Measurements from ENCODE around the gene PCCA.
"Not testable (repeated sequence)": the region's sequence is repeated elsewhere in the genome, so short reads cannot be mapped to it uniquely, and the experiment has no call there.

The PCCA gene

DNA sequence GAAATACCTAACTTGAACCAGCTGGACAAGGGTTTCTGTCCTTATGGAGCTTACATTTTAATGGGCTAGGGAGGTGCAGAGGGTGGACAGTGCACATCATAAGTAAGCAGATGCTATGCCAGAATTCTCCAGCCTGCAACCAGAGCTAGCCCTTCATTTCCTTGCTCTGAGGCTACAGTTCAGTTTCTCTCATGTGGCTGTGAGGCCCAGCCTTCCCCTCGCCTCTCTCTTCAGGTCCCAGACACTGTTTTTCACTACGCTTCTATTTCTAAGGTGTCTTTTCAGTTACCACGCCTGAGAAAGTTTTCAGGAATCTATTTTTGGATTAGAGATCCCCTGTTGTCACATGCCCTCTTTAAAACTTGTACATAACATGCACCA, 141.9 kb downstream of the PCCA start:
- no peak for DNase-seq (ENCODE audit: extremely low read depth in 1 of 2, low read depth in 1 of 2)

DNA sequence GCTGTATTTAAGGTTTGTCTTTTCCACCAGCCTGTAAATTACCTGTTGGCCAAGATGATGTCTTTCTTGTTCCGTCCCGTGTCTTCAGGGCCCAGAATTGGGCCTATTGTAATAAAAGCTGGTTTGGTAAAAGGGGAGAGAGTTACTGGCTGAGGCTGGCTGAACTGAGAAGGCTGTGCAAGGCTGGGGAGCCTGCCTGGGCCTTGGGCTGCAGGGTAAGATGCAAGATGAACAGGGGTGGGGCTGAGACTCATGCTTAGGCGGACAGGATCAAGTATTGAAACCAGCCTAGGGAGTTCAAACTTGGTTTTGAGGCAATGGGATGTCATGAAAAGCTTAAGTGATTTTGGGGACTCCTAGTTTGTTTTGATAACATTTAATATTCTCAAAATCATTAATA, 142.3 kb downstream of the PCCA start:
- DNase-seq (ENCODE audit: extremely low read depth in 1 of 2, low read depth in 1 of 2) = no peak

DNA sequence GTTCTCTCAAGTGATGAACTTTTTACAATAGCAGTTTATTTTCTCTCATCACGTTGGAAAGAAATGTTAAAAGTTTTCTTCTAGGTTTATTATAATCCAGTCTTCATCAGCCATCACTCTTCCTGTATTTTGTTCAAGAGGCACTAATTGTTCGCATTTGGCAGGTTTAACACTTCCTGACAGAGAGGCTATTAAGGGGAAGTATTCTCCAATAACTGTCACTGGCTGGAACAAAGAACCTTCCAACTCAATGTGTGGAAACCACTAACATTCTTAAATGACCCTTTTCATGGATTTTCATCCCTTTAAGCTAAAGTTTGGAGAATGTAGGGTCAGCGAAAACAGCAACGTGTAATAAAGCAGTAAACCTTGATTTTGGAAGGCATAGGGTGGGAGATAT, 145.1 kb downstream of the PCCA start:
- no peak for DNase-seq (ENCODE audit: extremely low read depth in 1 of 2, low read depth in 1 of 2)

DNA sequence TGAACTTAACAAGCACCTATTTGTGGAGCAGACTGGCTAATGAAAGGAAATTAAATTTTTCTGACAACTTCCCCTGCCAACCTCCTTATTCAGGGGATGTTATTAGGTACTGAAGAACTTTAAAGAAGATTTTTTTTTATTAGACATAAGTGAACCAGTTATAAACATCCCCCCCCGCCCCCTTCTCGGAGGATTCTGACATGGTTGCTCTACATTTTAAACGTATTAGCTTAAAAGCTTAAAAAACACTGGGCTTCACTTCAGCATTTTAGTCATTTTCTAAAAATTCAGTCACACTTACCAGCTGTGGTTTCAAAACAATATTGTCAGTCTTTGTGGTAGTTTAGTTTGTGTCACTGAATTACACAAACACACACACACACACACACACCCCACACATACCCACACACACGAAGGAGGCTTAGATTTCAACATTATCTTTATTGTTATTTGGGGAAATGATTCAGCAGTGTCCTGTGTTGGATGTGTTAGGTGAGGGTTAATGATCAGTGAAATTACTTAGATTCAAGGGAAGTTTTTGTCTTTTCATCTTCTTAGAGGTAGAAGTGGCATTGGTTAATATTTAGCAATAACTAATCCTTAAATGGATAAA, 145.7 kb downstream of the PCCA start:
- DNase-seq (ENCODE audit: extremely low read depth in 1 of 2, low read depth in 1 of 2) = no peak

DNA sequence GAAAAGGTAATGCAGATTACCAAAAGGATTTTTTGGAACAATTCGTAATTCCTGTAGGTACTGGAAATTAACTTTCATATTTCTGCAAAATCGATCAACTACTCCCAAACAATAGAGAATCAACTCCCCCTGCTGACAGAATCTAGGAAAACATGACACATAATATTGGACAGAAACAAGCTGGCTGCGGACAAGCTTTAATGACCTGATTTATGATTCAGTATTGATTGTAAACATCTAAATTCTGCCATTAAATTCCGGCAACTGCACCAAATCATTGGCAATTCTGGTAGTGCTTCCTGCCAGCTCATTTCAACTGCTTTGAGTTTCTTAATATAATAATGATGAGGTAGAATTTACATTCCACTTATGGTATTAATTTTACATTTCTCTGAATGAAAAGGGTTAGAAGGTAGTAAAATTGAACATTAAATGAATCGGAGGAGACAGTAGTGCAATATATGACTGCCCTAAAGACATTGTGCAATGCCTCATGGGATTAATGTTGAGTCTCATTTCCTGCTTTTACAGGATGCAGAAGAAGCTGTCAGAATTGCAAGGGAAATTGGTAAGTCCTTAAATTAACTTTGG, 146.5 kb downstream of the PCCA start:
- DNase-seq (ENCODE audit: extremely low read depth in 1 of 2, low read depth in 1 of 2) = no peak

DNA sequence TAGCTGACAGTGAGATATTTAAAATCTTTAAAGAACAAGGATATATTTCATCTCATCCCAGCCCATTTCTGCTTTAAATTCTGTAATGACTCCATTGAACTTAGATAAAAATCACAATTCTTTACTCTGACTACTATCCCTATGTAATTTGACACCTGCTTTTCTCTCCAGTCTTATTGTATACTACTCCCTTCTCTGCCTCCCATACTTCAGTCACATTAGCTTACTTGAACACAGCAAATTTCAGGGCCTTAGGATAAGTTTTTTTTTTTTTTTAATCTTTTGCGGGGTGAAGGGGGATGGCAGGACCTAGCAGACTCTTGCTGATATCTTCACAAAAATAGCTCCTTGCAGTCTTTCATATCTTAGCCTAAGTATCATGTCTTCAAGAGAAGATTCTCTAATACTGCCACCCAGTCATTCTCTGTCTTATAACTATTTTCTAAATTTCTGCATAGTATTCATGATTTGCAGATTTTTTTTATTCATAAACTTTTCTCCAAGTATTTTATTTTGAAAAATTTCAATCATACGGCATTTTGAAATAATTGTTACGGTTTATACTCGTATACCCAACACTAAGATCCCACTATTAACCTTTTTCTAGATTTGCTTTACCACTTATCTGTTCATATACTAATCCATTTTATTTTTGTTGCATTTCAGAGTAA, 151.4 kb downstream of the PCCA start:
- DNase-seq (ENCODE audit: extremely low read depth in 1 of 2, low read depth in 1 of 2) = no peak

DNA sequence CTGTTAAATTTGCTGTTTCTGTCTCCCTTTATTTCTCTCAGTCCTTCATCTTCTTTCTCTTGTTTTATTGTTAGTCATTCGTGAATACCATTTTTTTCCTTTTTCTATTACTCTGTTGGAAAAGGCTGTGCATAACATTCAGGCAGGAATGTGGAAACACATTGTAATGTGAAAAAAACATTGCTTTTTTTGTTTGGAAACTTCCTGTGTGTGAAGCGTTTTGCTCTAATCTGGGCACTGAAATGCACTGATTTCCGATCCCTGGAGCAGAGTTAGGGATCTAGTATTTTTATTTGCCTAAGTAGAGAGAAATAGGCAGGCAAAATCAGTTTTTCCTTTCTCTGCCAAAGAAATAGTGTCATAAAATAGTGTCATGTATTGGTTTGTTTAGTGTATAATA, 155.5 kb downstream of the PCCA start:
- DNase-seq (ENCODE audit: extremely low read depth in 1 of 2, low read depth in 1 of 2) = no peak

DNA sequence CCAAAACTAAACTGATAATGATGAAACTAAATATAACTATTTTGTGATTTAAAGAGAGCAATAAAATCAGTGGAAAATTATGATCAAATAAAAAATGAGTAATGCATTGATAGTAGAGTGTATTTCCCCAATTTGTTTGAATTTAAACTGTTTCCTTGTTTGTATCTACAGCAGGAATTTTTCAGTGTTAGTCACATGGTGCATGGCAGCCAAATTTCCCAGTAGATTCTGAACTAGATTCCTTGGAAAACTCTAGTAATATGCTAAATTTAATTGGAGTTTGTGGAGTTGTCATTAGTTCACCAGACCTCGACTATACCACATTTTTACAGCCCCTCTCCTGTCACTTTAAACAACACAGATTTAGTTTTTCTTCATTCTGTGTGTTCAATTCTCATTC, 156.2 kb downstream of the PCCA start:
- DNase-seq (ENCODE audit: extremely low read depth in 1 of 2, low read depth in 1 of 2) = no peak

DNA sequence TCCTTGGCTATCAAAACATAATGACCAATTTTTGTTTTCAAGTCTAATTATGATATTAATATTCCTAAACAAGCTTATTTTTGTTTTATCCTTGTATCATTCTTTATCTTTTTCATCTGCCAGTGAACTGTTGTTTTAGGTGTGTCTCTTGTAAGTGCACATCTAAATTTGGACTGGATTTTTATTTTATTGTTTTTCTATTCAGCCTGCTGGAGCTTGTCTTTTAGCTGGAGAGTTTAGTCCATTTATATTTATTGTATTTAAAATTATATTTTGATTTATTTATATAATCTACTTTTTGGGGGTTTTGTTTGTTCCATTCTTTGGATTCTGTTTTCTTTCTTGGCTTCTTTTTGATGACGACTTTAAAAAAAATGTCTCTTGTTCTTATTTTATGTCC, 159.0 kb downstream of the PCCA start:
- DNase-seq (ENCODE audit: extremely low read depth in 1 of 2, low read depth in 1 of 2) = no peak

DNA sequence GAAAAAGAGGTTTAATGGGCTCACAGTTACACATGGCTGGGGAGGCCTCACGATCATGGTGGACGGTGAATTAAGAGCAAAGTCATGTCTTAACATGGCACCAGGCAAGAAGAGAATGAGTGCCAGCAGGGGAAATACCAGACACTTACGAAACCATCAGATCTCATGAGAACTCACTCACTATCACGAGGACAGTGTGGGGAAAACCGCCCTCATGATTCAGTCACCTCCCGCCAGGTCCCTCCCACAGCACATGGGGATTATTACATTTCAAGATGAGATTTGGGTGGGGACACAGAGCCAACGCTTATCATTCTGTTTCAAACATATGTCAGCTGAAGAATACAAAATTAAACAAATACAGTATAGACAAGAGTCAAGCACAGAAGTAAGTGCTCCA, 165.1 kb downstream of the PCCA start:
- DNase-seq (ENCODE audit: extremely low read depth in 1 of 2, low read depth in 1 of 2) = no peak

DNA sequence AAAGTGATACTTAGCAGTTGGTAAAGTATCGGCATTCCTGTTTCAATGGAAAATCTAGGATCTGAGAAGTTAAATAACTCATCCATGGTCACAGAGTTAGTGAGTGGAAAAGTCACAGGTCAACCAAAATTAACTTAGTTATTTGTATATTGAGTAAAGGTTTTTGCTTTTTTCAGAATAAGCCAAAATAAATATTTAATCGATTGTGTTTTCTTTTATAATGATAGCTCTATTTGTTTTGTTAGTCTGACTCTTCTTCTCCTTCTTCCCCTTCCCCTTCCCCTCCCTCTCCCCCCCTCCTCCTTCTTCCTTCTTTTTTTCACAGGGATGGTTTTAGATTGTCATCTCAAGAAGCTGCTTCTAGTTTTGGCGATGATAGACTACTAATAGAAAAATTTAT, 173.5 kb downstream of the PCCA start:
- no peak for DNase-seq (ENCODE audit: extremely low read depth in 1 of 2, low read depth in 1 of 2)

DNA sequence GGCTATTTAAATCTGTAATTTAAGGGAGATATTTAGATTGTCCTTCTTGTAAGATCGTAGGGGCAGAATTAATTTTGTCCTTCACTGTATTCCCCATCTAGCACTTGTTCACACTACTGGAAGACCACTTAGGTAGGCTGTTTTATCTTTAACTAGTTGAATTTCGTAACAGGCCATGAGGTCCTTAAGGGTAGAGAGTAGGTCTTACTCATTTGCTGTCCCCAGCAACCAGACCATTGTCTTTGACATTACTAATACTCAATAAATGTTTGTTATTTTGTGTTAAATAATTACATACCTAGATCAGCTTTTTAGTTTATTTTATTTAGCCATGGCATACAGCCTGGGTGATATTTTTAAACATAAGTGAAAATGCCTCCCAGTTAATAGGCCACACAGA, 177.1 kb downstream of the PCCA start:
- DNase-seq (ENCODE audit: extremely low read depth in 1 of 2, low read depth in 1 of 2) = no peak

DNA sequence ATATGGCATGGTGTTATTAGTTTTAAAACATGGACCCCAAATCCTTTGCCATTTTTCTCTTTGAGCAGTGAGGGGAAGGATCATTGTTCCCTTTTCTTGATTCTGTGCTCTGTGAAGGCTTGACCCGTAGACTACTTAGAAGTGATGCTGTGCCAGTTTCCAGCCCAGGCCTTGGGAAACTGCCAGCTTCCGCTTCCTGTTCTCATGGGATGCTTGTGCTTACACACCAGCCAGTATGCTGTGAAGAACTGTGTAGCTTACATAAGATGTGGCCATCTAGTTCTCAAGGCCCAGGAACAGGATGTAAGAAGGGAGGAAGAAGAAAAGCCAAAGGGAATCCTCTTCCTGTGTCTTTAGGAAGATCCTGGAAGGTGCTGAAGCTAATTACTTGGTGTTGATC, 180.9 kb downstream of the PCCA start:
- no peak for DNase-seq (ENCODE audit: extremely low read depth in 1 of 2, low read depth in 1 of 2)

DNA sequence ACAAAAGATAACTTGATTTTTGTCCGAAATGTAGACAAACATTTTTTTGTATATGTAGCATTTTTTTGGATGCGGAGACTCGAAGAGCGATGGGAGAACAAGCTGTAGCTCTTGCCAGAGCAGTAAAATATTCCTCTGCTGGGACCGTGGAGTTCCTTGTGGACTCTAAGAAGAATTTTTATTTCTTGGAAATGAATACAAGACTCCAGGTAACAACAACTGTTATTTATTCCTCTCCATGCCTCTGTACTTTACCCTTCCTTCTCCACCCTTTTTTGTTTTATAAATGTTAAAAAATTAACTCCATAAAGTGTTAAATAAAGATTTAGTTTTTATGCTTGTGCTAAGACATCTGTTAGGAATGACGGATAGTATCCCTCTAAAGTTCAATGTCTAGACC, 184.2 kb downstream of the PCCA start:
- no peak for DNase-seq (ENCODE audit: extremely low read depth in 1 of 2, low read depth in 1 of 2)

DNA sequence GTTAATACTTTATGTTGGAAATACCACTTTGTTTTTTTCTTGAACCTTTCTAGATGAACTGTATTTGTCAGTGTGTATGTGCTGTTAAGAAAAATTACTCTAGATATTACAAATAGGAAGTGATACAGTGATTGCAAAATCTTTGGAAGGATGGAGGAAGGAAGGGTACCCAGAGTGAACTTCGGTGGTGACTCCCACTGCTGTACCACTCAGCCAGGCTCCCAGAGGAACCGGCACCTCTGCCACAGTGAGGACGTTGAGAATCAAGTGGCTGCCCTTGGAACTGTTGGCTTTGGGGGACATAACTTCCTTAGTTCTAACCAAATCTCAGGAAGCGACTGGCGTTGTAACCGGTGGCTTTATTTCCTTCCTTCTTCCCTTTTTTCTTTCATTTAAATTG, 184.7 kb downstream of the PCCA start:
- DNase-seq (ENCODE audit: extremely low read depth in 1 of 2, low read depth in 1 of 2) = no peak

DNA sequence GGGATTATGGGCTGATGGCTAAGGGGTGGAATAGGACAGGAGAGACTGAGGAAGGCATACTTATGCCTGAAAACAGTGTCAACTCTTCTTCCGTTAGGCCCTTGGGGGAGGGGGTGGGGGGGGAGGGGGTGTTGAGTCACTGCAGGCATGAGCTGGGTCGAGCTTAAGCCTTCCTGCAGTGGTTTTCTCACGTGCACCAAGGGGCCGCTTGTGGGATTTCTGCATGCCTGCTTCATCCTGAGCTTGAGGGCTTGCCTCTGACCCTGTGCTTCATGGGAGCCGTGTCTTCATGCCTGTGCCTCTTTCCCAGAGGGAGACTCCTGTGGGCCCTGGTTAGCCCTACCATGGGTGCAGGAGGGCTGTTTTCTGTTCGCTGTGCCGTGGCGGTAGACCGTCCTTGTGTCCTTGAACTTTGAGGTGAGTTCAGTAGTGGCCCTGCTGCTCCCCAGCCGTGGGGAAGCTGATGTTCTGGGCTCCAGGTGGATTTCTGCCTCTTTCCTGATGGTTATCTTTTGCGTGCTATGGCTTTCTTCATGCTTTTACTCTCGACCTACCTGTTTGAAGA, 186.1 kb downstream of the PCCA start:
- DNase-seq (ENCODE audit: extremely low read depth in 1 of 2, low read depth in 1 of 2) = no peak

DNA sequence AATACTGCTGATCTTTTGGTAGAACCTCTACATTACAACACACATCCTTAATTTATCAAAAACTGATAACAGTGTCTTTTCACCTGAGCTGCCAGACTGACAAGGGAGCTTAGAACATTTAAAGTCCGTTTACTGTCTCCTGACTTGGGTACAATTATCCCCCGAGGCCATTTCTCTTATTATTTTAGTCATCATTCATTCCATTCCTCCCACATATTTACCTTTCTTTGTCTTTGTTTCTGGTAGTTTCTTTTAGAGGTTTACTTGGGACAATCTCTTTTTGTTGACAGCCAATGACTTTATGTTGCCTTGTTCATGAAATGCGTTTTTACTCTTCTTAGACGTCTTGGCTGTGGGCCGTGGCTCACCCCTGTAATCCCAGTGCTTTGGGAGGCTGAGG, 186.9 kb downstream of the PCCA start:
- no peak for DNase-seq (ENCODE audit: extremely low read depth in 1 of 2, low read depth in 1 of 2)

DNA sequence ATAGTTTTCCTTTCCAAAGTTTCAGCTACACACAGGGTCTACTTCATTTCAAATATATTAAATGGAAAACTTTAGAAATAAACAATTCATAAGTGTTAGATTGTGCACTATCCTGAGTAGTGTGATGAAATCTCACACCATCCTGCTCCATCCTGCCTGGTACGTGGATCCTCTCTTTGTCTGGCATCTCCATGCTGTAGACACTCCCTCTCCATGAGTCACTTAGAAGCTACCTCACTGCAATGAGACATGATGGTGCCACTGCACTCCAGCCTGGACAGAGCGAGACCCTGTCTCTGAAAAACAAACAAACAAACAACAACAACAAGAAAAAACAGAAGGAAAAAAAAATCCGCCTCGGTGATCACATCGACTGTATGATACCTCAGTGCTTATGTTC, 191.8 kb downstream of the PCCA start:
- no peak for DNase-seq (ENCODE audit: extremely low read depth in 1 of 2, low read depth in 1 of 2)

DNA sequence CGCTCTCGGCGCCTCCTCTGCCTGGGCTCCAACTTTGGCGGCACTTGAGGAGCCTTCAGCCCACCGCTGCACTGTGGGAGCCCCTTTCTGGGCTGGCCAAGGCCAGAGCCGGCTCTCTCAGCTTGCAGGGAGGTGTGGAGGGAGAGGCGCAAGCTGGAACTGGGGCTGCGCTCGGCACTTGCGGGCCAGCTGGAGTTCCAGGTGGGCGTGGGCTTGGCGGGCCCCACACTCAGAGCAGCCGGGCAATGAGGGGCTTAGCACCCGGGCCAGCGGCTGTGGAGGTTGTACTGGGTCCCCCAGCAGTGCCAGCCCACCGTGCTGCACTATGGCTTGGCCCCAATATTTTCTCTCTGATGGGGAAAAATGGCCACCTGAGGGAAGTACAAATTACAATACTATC, 193.4 kb downstream of the PCCA start:
- not testable (repeated sequence) for DNase-seq (ENCODE audit: extremely low read depth in 1 of 2, low read depth in 1 of 2)

DNA sequence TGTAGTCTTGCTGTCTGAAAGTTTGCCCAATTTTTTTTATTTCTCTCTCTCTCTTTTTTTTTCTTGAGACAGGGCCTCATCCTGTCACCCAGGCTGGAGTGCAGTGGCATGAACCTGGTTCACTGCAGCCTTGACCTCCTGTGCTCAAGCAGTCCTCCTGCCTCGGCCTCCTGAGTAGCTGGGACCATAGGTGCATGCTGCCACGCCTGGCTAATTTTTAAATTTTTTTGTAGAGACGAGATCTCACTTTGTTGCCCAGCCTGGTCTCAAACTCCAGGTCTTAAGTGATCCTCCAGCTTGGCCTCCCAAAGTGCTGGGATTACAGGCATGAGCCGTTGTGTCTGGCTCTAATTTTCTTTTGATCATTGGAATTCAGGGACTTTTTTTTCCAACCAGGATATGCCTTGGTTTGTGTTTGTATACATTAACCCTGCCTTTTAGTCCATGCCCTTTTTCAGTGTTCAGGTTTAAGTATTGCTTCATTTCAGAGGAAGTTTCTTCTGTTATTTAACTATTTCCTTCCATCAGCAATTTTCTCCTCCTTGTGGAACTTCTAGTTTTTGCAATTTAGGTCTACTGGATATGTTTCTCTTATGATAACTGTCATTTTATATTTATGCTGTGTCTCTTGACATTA, 201.4 kb downstream of the PCCA start:
- no peak for DNase-seq (ENCODE audit: extremely low read depth in 1 of 2, low read depth in 1 of 2)

DNA sequence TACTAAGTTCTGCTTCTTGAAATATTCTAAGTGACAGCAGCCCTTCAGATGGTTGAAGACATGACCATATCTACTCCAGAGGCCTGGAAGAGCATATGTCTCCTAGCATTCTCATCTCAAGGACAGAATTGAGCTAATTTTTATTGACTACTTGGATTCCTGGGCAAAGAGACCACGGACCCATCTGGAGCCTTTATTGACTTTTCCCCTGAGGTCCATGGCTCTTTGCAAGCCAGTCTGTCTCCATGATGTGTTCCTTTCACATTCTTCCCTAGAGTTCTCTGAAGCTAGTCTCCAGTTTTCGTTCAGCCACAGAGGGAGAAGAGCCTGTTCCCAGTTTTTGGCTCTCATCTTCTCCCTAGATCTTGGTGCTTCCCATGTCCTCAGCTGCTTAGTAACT, 202.7 kb downstream of the PCCA start:
- DNase-seq (ENCODE audit: extremely low read depth in 1 of 2, low read depth in 1 of 2) = no peak

DNA sequence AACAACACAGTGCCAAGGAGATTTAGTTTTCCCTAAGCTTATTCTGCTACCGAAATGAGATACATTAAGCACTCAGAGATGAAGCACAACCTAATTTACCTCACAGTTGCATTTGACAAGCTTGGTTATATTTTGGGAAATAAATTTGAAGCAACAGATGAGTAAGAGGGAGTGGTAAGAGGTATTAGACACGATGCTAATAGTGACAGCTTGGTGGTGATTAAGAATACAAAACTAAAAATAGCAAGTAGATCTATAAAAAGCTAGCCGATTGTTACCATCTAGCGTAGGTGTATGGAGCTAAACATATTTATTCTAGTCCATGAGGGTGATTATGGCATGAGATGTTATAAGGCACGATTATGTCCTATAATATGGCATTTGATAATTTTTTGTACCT, 208.5 kb downstream of the PCCA start:
- no peak for DNase-seq (ENCODE audit: extremely low read depth in 1 of 2, low read depth in 1 of 2)
